Measurements from ENCODE around the gene ATP6V0C.

DNA sequence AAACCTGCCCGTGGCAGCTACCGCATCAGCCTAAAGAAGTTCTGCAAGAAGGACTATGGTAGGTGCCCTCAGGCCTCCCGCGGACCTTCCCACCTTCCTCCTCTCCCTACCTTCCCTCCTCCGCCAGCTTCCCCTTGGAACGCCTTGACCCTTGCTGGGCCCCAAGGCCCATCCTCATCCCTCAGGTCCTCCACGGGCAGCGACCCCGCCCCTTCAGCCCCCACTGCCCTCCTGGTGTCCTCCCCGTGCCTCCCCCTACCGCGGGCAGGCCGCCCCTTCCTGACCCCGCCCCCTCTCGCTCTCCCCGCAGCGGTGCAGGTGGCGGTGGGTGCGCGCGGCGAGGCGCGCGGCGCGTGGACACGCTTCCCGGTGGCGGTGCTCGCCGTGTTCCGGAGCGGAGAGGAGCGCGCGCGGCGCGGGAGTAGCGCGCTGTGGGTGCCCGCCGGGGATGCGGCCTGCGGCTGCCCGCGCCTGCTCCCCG lies 40.3 kb upstream of the ATP6V0C start:
- TF ChIP-seq CTCF (conservative IDR thresholded peaks at IDR 0.05; ENCODE audit: low read length) (no peak), EZH2phosphoT487 (IDR thresholded peaks at IDR 0.05; ENCODE audit: borderline replicate concordance) (no peak)
